Right lobe of liver (tissue), 6 donors: ENCODE measurements around the gene MYO18A. TPM values are rescaled to one million over a fixed set of nuclear protein-coding genes. Genes with fewer than 3 reads are reported as not detected.

Source experiments
- ATAC-seq, 4 donors: fragments of 200-7000 bp; cut with Tn5 transposase; one replicate each; pipeline ENCODE4 v1.9.1; 2020; ENCODE audit warnings: mild to moderate bottlenecking in 4 of 4, moderate library complexity in 4 of 4
- DNase-seq, 3 donors: peaks; one replicate each; pipeline ENCODE4 v3.0.0-alpha.2; 2020
- H3K27ac ChIP-seq, 3 donors: fragments of 200-600 bp; one replicate each; pipeline ENCODE4 v1.8.0; 2022
- H3K27me3 ChIP-seq, 2 donors: fragments of 200-600 bp; one replicate each; pipeline ENCODE4 v1.8.0; 2022
- H3K36me3 ChIP-seq, 4 donors: fragments of 200-600 bp; sonication (generic) in 1 of 4; one replicate each; pipeline versions ENCODE4 v1.5.1 to v1.8.0; 2017 to 2022; ENCODE audit warnings: control low read depth in 1 of 4
- H3K4me1 ChIP-seq, 4 donors: fragments of 200-600 bp; sonication (generic) in 1 of 4; one replicate each; pipeline versions ENCODE4 v1.5.1 to v1.8.0; 2017 to 2022; ENCODE audit warnings: control low read depth in 1 of 4
- H3K4me3 ChIP-seq, 3 donors: fragments of 200-600 bp; one replicate each; pipeline ENCODE4 v1.8.0; 2022
- H3K9me3 ChIP-seq, 4 donors: fragments of 200-600 bp; sonication (generic) in 1 of 4; one replicate each; pipeline versions ENCODE4 v1.5.1 to v1.8.0; 2017 to 2022; ENCODE audit warnings: control low read depth in 1 of 4
- CTCF ChIP-seq, 4 donors: fragments of 200-600 bp in 3 of 4; fragments of 450-650 bp in 1 of 4; IDR thresholded peaks; one replicate each; pipeline versions ENCODE4 v1.5.1 to v1.8.0; 2016 to 2022; ENCODE audit warnings: antibody characterized with exemption in 4 of 4, mild to moderate bottlenecking in 2 of 4
- POLR2A ChIP-seq: fragments of 450-650 bp; IDR thresholded peaks from one replicate; pipeline ENCODE4 v1.6.1; 2017; ENCODE audit warnings: antibody characterized with exemption, mild to moderate bottlenecking
- WGBS: methylation state at CpG from one replicate; pipeline ENCODE4 v1.1.6; 2018; ENCODE audit warnings: low coverage, low lambda C conversion rate; ENCODE audit not compliant: insufficient coverage; ENCODE audit errors: missing lambda C conversion rate; 5-methylcytosine and 5-hydroxymethylcytosine counted together
- intact Hi-C, 2 donors: fragments of 100-400 bp; cut with DNase I; formaldehyde crosslinking; loops; one replicate each; pipeline versions ENCODE4 v1.11.2 to v1.14.1; 2022
- total RNA-seq, 6 experiments: library from RNA; depleted of rRNA in 2 of 6; stranded (reverse); fragments of >200 nt in 2 of 6; fragmentation: NEBNext Ultra II Directional in 3 of 6; extraction: Animal tissue kit (Norgen Biotek cat#: 25700) in 3 of 6; gene quantifications; one replicate each; pipeline versions ENCODE4 v1.1.0 to v1.2.4, GENCODE V29; 2016 to 2023
- donor health status: DM: no; HTN: yes; CAD: no.
- donor health status: DM: no; HTN: no; CAD: no.
- donor health status: DM: no; HTN: no; CAD: no.
- donor health status: DM: no; HTN: yes; CAD: no.
- donor health status: DM: no; HTN: yes; CAD: no.

The MYO18A gene
- total RNA-seq, 6 experiments from 2014 or later: 50.1 to 98.2 (median 81.8) TPM

- WGBS: no CpG with 5 or more reads among the region's 10 CpGs
- DNase-seq (no peak), ATAC-seq (peak in 3 of 4 donors; percentile 3 to 44 (median 26))
- H3K4me1 ChIP-seq: peaks cover 0 to 18% (median 4%) of the 10 kb centered on the region in 4 donors
- no peak overlapping the region for H3K27ac ChIP-seq
- H3K9me3 ChIP-seq: no peaks in the 10 kb centered on the region
- no peak overlapping the region for H3K4me3 ChIP-seq
- H3K36me3 ChIP-seq: peaks cover 0 to 70% (median 19%) of the 10 kb centered on the region in 4 donors
- H3K27me3 ChIP-seq: no peaks in the 10 kb centered on the region
- no peak for TF ChIP-seq CTCF (IDR thresholded peaks at IDR 0.05)
- TF ChIP-seq POLR2A: no peak
- intact Hi-C loops: no loop called here
Observed at GRCh38 chr17:29054835-29055234, 125.4 kb downstream of the MYO18A start.

GRCh38 chr17:29051731-29052130 lies 128.5 kb downstream of the MYO18A start:
- DNase-seq (no peak), ATAC-seq (peak in 2 of 4 donors; percentile 16 to 22)
- H3K4me1 ChIP-seq: peaks cover 0 to 48% (median 12%) of the 10 kb centered on the region in 4 donors
- intact Hi-C loops: no loop called here
- no peak for TF ChIP-seq POLR2A
- TF ChIP-seq CTCF (IDR thresholded peaks at IDR 0.05): no peak
- H3K27ac ChIP-seq: no peak overlapping the region
- H3K36me3 ChIP-seq: peaks cover 0 to 86% (median 16%) of the 10 kb centered on the region in 4 donors
- H3K9me3 ChIP-seq: no peaks in the 10 kb centered on the region
- H3K27me3 ChIP-seq: no peaks in the 10 kb centered on the region
- 56% methylated on average over 4 of the region's 6 CpGs for WGBS
- no peak overlapping the region for H3K4me3 ChIP-seq

- ATAC-seq (no peak), DNase-seq (no peak)
- Histone ChIP-seq H3K4me3 (no peak overlapping the region), H3K36me3 (peaks cover 0 to 85% (median 16%) of the 10 kb centered on the region in 4 donors), H3K27ac (no peak overlapping the region), H3K27me3 (no peaks in the 10 kb centered on the region), H3K4me1 (peaks cover 0 to 50% (median 13%) of the 10 kb centered on the region in 4 donors), H3K9me3 (no peaks in the 10 kb centered on the region)
- WGBS: 85% methylated on average over 8 of the region's 12 CpGs
- TF ChIP-seq POLR2A (no peak), CTCF (IDR thresholded peaks at IDR 0.05) (no peak)
- intact Hi-C loops: no loop called here
Observed at GRCh38 chr17:29051194-29051593, 129.0 kb downstream of the MYO18A start.

- ATAC-seq (no peak), DNase-seq (no peak)
- TF ChIP-seq CTCF (IDR thresholded peaks at IDR 0.05) (no peak), POLR2A (no peak)
- WGBS: 88% methylated on average over 4 of the region's 5 CpGs
- peaks cover 0 to 55% (median 13%) of the 10 kb centered on the region in 4 donors for H3K4me1 ChIP-seq
- no peaks in the 10 kb centered on the region for H3K9me3 ChIP-seq
- no peak overlapping the region for H3K4me3 ChIP-seq
- no peaks in the 10 kb centered on the region for H3K27me3 ChIP-seq
- intact Hi-C loops: no loop called here
- H3K36me3 ChIP-seq: peaks cover 0 to 75% (median 12%) of the 10 kb centered on the region in 4 donors
- H3K27ac ChIP-seq: no peak overlapping the region
Observed at GRCh38 chr17:29050176-29050575, 130.0 kb downstream of the MYO18A start.
